T-helper 2 cell treated with Interferon-gamma antibody and Interleukin-4, amounts not matched to agents 100 ng/mL and 5 ng/mL, for 36 hours (primary cell): ENCODE results near the gene PGGHG. TPM values are rescaled to one million over a fixed set of nuclear protein-coding genes. Genes with fewer than 3 reads are reported as not detected.
"Not testable (repeated sequence)": the region's sequence is repeated elsewhere in the genome, so short reads cannot be mapped to it uniquely, and the experiment has no call there.

Experiments
- intact Hi-C: fragments of 100-400 bp; cut with micrococcal nuclease; formaldehyde crosslinking; loops from one replicate; pipeline ENCODE4 v1.15.1; 2023
- total RNA-seq: library from RNA; stranded (reverse); gene quantifications from 2 replicates; pipeline ENCODE4 v1.2.3, GENCODE V29; 2022

Gene PGGHG
- total RNA-seq, 1 donor from 2014 or later = 105 TPM

DNA sequence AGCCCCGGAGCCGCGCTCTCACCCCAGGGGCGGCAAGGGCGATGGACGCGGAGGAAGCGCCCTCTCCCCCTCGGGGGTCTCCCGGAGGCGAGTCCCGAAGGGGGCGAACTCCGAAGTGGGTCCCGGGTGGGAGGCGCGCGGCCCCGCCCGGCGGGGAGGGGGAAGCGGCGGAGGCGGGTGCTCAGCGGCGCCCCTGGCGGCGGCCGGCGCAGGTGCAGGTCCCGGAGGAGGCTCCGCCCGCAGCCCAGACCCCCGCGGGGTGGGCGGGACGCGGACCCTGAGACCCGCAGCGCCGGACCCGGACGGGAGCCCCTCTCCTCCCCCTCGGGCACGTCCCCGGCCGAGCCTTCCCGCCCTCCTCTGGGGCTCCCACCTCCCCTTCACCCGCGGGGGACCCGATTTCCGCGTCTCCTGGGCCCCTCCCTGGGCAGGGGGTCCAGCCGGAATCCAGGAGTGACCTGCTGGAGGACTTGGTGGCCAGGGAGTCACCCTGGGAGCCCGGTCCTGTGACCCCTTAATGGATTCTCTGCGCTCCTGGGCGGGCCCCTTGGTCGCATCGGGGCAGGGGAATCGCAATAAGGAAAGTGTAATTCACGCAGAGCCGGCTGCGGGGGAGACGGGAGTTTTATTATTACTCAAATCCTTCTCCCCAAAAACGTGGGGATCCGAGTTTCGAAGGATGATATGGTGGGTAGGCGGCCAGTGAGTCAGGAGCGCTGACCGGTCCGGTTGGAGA is 22.3 kb downstream of the PGGHG start:
- intact Hi-C loops = not testable (repeated sequence)

DNA sequence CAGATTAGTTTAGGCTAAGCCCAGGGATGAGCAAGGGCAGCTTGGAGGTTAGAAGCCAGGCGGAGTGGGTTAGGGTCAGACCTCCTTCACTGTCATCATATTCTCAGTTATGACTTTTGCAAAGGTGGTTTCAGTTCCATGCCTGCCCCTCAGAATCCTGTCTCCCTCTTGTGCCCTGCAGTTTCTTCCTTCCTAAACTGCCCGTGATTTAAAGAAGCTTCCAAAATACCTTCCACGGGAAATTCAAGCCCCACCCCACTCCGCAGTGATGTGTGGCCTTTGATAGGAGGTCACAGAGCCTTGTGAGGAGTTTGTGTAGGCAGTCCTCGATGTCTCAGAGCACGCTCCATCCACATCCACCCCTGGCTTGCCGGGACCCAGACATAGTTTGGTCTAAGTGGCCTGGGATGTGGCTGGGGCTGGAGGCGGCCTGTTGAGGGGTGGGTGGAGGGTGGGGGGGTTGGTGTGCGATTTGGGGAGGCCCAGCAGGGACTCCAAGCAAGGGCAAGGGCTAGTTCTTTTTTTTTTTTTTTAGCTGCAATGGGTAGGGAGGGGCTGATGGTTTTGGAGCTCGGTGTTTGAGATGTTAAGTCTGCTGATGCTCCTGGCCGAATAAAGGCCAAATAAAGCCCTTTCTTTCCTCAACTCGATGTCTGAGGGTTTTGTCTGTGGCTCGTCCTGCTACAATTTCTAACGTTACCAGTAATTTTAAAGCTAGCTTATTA is 23.3 kb downstream of the PGGHG start:
- intact Hi-C loops = loop anchor here (2.0 kb wide), 4 partner anchors 43 to 137 kb away; partner anchors contain the start of genes BET1L and RIC8A

DNA sequence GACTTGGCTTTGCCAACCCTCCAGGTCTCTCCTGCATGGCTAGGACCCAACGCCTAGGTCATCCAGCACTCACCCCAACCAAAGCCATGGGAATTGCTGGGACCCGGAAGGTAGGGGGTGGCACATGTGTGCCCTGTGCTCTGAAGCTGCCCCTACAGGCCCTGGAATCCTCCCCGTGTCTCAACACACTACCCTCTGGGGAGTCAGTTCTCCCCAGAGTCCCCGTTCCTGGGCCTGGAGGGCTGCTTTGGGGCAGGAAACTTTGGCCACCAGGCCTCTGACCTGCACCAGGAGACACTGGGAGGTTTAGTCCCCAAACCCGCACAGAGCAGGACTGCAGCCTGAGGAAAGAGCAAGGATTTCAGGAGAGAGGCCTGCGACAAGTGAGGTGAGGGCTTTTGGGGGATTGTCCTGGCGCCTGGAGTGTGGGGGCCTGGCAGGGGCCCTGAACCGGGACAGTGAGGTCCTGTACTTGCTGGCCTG is 24.4 kb downstream of the PGGHG start:
- intact Hi-C loops = loop anchor here (2.0 kb wide), 4 partner anchors 43 to 135 kb away; partner anchors contain the start of genes BET1L and RIC8A

DNA sequence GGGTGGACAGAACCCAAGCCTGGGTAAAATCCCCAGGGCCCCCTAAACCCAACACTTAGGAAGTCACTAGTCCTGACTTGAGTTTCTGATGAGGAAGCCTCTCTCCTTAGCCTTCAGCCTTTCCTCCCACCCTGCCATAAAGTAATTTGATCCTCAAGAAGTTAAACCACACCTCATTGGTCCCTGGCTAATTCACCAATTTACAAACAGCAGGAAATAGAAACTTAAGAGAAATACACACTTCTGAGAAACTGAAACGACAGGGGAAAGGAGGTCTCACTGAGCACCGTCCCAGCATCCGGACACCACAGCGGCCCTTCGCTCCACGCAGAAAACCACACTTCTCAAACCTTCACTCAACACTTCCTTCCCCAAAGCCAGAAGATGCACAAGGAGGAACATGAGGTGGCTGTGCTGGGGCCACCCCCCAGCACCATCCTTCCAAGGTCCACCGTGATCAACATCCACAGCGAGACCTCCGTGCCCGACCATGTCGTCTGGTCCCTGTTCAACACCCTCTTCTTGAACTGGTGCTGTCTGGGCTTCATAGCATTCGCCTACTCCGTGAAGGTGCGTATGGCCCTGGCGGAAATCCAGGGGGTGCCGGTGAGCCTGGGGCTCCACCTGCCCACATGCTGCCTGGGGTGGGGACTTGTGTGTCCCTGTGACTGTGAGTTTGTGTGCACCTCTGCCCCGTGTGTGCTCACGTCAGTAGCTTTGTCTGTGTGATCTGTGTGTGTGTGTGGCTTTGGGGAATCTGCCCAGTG is 25.0 kb downstream of the PGGHG start, which contains the start of gene IFITM1:
Gene IFITM1, plus strand, starts transcription at position 254 of the 767 bp plus-strand sequence. Its CDS starts 131 bp downstream, at position 385.
- intact Hi-C loops = loop anchor here (2.0 kb wide), 4 partner anchors 43 to 135 kb away; partner anchors contain the start of genes BET1L and RIC8A

DNA sequence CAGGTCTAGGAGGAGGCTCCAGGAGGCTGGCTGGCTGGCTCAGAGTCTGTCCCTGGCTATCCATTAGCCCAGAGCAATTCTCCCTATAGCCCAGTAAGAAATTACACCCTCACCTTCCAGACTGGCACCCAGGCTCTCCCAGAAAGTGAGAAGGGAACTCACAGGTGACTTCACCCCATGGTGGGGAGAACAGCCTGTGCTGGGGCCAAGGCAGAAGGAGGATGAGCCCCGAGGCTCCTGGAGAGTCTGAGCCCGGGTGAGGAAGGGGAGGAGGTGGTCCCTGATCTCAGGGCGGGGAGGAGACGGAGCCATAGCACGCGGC is 25.6 kb downstream of the PGGHG start:
- intact Hi-C loops = not testable (repeated sequence)

DNA sequence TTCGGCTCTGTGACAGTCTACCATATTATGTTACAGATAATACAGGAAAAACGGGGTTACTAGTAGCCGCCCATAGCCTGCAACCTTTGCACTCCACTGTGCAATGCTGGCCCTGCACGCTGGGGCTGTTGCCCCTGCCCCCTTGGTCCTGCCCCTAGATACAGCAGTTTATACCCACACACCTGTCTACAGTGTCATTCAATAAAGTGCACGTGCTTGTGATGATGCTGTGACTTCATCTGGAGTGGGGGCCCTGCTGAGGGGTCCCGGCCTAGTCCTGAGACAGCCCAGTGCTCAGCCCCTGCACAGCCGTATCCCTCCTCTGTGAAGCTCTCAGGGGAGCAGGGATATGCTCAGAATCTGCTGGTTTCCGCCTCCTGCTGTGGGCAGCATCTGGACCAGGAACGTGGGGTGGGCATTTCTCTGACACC is 26.1 kb downstream of the PGGHG start:
- intact Hi-C loops = no loop called here

DNA sequence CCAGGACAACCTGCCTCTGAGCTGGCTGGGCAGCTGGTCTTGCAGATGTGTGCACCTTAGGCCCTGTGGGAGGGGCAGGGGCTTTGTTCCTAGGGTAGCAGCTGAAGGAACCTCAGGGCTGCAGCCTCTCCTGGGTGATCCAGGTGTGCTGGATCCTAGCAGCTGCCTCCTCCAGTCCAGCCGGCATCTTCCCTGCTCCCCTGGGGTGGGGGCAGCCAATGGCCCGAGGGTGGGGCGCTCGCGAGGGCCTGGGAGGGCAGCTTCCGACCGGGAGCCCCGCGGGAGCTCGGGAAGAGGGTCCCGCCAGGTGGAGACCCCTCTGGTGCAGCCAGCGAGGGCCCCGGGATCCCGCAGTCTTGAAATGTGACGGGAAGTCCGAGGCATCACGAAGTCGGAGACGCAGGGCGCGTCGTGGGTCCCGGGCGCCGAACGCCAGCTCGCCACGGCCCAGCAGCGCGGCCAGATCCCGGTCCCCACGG is 26.6 kb downstream of the PGGHG start:
- intact Hi-C loops = no loop called here

DNA sequence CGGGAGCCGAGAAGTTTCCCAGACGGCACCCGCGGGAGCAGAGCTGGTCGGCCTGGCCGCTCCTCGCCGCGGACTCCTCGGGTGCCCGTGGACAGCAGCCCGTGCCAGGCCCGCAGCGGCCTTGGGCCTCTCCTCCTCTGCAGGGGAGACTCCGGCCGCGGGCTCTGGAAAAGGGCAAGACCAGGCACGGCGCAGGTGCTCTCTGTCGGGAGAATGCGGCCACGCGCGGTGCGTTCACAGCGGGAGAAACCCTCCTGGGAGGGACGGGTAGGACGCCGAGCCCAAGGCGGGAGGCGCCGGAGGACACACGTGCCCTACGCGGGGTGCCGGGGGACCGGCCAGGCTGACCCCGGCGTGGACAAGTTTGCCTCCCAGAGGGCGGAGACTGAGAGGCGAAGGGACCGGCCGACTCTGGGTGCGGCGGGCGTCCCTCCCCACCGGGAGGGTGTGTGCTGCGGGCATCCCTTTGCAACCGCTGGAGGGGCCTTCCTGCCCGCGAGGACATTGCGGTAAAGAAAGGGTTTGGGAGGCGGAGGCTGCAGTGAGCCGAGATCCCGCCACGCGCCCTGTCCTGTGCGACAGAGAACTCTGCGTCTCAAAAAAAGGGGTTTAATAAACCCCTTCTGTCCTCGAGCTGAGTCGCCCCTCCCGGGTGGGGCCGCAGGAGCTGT is 27.2 kb downstream of the PGGHG start:
- intact Hi-C loops = no loop called here

DNA sequence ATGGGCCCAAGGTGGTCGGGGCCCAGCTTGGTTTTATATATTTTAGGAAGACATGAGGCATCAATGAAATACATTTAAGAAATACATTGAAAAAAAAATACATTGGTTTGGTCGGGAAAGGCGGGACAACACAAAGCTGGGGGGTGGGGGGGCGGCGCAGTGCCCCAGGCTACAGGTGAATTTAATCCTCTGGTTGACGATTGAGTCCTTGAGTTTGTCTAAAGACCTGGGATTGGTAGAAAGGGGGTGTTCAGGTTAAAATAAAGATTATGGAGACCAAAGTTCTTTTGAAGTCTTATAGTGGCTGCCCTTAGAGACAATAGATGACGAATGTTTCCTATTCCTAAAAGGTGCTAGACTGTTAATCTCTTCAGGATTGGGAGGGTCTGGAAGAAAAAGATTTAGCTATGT is 28.0 kb downstream of the PGGHG start:
- intact Hi-C loops = no loop called here

DNA sequence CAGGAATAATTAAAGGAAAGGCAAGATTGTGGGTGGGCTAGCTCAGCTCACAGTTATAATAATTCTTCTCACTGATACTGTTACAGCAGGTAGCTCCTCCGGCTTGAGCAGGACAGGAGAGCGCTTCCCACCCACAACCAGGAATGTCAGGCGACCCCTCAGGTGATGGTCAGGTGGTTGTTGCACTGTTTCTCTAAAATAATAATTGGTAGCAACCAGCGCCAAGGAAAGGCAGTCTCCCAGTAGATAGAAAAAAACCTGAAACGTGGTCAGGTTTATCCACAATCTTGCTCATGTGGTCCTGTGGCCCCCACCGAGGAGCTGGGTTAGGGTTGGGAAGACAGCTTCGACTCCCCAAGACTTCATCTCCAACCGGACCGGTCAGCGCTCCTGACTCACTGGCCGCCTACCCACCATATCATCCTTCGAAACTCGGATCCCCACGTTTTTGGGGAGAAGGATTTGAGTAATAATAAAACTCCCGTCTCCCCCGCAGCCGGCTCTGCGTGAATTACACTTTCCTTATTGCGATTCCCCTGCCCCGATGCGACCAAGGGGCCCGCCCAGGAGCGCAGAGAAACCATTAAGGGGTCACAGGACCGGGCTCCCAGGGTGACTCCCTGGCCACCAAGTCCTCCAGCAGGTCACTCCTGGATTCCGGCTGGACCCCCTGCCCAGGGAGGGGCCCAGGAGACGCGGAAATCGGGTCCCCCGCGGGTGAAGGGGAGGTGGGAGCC is 28.9 kb downstream of the PGGHG start:
- intact Hi-C loops = not testable (repeated sequence)

DNA sequence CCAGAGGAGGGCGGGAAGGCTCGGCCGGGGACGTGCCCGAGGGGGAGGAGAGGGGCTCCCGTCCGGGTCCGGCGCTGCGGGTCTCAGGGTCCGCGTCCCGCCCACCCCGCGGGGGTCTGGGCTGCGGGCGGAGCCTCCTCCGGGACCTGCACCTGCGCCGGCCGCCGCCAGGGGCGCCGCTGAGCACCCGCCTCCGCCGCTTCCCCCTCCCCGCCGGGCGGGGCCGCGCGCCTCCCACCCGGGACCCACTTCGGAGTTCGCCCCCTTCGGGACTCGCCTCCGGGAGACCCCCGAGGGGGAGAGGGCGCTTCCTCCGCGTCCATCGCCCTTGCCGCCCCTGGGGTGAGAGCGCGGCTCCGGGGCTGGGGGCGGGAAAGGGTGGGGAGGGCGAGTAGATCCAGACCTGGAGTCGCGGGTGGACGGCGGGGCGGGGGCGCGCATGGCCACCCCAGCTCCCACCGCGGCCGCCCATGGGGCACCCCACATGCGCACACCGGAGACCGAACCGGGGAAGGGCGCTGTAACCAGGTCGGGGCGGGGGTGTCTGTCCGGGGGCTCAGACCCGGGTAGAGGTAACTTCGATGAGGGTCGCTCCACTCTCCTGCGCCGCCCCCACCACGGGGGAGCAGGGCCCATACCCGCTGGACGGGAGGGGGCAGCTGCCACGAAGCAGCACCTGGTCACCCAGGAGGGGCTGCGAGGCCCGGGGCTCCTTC is 29.6 kb downstream of the PGGHG start:
- intact Hi-C loops = not testable (repeated sequence)

DNA sequence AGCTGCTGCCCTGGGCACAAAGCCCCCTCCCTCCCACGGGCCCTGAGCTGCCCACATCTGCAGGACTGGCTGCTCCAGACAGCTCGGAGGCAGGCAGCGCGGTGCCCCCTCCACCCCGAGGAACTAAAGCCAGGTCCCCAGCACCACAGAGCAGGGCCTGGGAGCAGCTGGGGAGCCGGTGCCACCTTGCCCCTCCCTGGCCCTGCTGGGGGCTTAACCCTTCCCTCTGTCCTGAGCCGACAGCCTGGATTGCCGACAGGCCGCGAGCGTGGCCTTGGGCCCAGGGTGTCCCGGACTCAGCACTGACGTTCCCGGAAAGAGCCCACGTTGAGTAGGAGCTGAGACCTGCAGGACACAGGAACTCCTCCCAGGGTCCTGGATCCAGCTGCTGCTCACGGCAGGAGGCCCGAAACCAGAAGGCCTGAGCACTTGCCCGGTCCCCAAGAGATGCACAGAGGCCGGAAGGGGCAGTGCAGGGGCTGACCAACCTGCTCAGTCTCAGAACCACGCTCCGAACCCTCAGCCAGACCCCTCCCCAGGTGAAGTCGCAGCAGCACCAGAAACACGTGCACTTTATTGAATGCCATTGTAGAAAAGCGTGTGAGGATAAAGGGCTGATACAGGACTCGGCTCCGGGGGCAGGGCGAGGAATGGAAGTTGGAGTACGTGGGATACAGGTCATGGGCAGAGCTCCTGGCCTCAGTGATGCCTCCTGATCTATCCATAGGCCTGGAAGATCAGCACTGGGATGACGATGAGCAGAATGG is 30.4 kb downstream of the PGGHG start:
- intact Hi-C loops = not testable (repeated sequence)

DNA sequence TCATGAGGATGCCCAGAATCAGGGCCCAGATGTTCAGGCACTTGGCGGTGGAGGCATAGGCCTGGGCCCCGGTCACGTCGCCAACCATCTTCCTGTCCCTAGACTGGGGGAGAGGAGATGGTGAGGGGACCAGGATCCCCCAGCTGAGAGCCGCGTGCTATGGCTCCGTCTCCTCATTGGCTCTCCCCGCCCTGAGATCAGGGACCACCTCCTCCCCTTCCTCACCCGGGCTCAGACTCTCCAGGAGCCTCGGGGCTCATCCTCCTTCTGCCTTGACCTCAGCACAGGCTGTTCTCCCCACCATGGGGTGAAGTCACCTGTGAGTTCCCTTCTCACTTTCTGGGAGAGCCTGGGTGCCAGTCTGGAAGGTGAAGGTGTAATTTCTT is 31.0 kb downstream of the PGGHG start:
- intact Hi-C loops = not testable (repeated sequence)

DNA sequence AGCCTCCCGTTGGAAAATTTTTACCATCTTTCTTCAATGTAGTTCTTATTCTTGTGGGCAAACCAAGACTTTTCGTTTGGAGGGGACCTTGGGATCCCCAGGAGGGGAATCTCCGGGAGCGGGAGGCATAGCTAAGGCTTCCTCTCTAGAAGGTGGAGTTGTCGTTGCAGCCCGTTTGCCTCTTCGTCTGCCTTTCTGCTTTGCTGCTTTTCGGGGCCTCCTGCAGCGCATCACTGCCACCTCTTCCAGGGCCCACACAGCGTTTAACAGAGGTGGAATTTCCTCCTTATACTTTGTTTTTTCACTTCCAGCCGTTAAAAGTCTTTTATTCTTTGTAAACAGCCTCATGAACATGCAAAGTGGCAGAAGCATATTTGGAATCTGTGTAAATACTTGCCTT is 35.2 kb downstream of the PGGHG start:
- intact Hi-C loops = no loop called here

DNA sequence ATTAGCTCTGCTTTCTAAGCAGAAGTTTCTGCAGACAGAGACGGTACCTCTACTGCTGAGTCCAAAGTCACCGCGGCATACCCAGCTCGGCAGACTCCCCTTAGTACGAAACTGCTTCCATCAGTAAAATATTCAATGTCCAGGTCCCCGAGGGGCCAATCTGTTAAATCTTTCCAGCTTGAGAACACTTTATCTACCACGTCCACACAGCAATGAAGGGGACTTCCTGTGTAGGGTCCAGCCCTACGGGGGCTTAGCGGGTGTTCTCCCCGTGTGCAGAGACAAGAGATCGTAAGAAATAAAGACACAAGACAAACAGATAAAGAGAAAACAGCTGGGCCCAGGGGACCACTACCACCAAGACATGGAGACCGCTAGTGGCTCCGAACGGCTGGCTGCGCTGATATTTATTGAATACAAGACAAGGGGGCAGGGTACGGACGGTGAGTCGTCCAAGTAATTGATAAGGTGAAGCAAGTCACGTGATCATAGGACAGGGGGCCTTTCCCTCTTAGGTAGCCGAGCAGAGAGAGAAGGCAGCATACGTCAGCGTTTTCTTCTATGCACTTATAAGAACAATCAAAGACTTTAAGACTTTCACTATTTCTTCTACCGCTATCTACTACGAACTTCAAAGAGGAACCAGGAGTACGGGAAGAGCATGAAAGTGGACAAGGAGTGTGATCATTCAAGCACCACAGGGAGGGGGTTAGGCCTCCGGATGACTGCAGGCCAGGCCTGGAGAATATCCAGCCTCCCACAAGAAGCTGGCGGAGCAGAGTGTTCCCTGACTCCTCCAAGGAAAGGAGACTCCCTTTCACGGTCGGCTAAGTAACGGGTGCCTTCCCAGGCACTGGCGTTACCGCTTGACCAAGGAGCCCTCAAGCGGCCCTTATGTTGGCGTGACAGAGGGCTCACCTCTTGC is 35.9 kb downstream of the PGGHG start:
- intact Hi-C loops = not testable (repeated sequence)

DNA sequence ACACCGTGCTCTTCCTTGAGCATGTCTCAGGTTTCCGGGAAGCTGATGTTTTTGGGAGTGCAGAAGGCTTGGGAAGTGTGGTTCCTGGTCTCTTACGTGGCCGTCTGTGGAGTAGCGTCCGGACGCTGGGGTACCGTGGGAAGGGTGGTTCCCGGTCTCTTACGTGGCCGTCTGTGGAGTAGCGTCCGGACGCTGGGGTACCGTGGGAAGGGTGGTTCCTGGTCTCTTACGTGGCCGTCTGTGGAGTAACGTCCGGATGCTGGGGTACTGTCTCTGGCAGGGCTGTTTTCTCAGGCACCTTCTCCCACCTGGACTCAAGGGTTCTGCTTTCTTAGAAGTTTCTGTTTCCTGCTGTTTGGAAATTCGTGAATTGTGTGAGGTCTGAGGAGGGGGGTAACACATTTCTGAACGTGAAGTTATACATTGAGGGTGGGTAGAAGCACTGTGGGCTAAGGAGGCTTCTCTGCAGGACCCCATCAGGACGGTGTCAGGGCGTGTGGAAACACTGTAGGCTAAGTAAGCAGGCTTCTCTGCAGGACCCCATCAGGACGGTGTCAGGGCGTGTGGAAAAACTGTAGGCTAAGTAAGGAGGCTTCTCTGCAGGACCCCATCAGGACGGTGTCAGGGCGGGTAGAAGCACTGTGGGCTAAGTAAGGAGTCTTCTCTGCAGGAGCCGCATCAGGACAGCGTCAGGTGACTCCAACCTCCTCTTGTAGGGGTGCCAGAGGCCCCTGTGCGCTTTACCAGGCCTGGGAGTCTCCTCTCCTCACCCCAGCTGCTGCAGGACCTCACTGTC is 37.1 kb downstream of the PGGHG start:
- intact Hi-C loops = loop anchor here (2.0 kb wide), 1 partner anchor 29 kb away; no protein-coding TSS in a partner anchor

DNA sequence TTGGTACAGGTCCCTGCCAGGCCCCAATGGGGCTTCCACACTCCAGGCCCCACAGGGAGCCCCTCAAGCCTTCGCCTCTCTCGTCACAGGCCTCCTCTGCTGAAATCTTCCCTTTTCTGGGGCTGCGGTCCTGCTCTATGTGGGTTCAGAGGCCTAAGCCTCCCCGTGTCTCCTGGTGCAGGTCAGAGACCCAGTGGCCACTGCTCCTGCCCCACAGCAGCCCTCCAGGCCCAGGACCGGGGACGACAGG is 37.6 kb downstream of the PGGHG start:
- intact Hi-C loops = loop anchor here (2.0 kb wide), 1 partner anchor 28 kb away; no protein-coding TSS in a partner anchor
